Body of pancreas (tissue), 4 donors: ENCODE results near the gene THRA.

Experiments used
- CTCF ChIP-seq, 7 experiments: fragments of 450-650 bp in 4 of 7; fragments of 200-600 bp in 3 of 7; sonication (generic) in 3 of 7; IDR thresholded peaks; one replicate each; pipeline ENCODE4 v1.5.1; 2016 to 2019; ENCODE audit warnings: antibody characterized with exemption in 7 of 7
- POLR2A ChIP-seq, 3 donors: fragments of 450-650 bp; IDR thresholded peaks; one replicate each; pipeline ENCODE4 v1.6.1; 2016; ENCODE audit warnings: antibody characterized with exemption in 3 of 3, mild to moderate bottlenecking in 2 of 3

GRCh38 chr17:40018211-40019121 is 44.3 kb upstream of the THRA start:
- no peak for TF ChIP-seq CTCF (IDR thresholded peaks at IDR 0.05)
- TF ChIP-seq POLR2A (IDR thresholded peaks at IDR 0.05), result no peak
